Panc1 (cell line): ENCODE results near the gene NBPF11. TPM values are rescaled to one million over a fixed set of nuclear protein-coding genes. Genes with fewer than 3 reads are reported as not detected.
A peak's percentile ranks its signal among the peaks of the same experiment; 100 is the strongest.

Experiments
- ATAC-seq: fragments of 200-7000 bp; cut with Tn5 transposase; 2 replicates; pipeline ENCODE4 v1.9.1; 2020; ENCODE audit warnings: mild to moderate bottlenecking, moderate library complexity
- BruUV-seq: library from RNA; stranded (reverse); fragments of 400-500 nt; replicated peaks from 2 replicates; lab custom pipeline; 2021; lab: Mats Ljungman, UMichigan
- CTCF ChIA-PET: fragments of 300-600 bp; sonication (Branson Sonifier 250); formaldehyde crosslinking; loops from one replicate; lab custom pipeline; 2022; ENCODE audit warnings: antibody characterized with exemption; lab: Charles Lee
- POLR2A ChIA-PET: fragments of 300-600 bp; sonication (Branson Sonifier 250); formaldehyde crosslinking; loops from one replicate; lab custom pipeline; 2022; ENCODE audit warnings: antibody characterized with exemption; lab: Charles Lee
- DNase-seq: peaks from one replicate; pipeline ENCODE4 v3.0.0-alpha.2; 2010; ENCODE audit warnings: low read depth, low spot score
- H3K27ac ChIP-seq: 2 replicates; pipeline ENCODE4 v1.5.1; 2011; ENCODE audit warnings: mild to moderate bottlenecking, low read length, inconsistent platforms
- H3K27me3 ChIP-seq: fragments of 200-500 bp; sonication (Bioruptor generic); 2 replicates; pipeline ENCODE4 v1.6.0; 2014; ENCODE audit warnings: low read length, inconsistent platforms; ENCODE audit not compliant: control insufficient read depth, insufficient read depth
- H3K36me3 ChIP-seq: fragments of 200-500 bp; sonication (Bioruptor generic); 2 replicates; pipeline ENCODE4 v1.5.1; 2014; ENCODE audit warnings: inconsistent platforms, mild to moderate bottlenecking, low read length, moderate library complexity; ENCODE audit not compliant: control insufficient read depth, insufficient read depth
- H3K4me1 ChIP-seq: 2 replicates; pipeline ENCODE4 v1.5.1; 2011; ENCODE audit warnings: inconsistent platforms, mild to moderate bottlenecking, low read length, moderate library complexity; ENCODE audit not compliant: control insufficient read depth, insufficient read depth
- H3K4me3 ChIP-seq, 2 experiments: 2 replicates each; pipeline ENCODE4 v1.5.1; 2011 to 2012; ENCODE audit warnings: low read depth in 2 of 2, low read length in 2 of 2, mild to moderate bottlenecking in 2 of 2, inconsistent platforms in 1 of 2, moderate library complexity in 1 of 2
- H3K9me3 ChIP-seq: fragments of 200-500 bp; sonication (Bioruptor generic); 2 replicates; pipeline ENCODE4 v1.5.1; 2014; ENCODE audit warnings: low read depth, mild to moderate bottlenecking, inconsistent platforms, low read length, moderate library complexity; ENCODE audit not compliant: control insufficient read depth, insufficient read depth
- CTCF ChIP-seq: fragments of 450-650 bp; IDR thresholded peaks from 2 replicates; pipeline ENCODE4 v1.5.1; 2017; ENCODE audit warnings: mild to moderate bottlenecking
- POLR2AphosphoS5 ChIP-seq: IDR thresholded peaks from 2 replicates; pipeline ENCODE4 v1.6.1; 2012; ENCODE audit warnings: mild to moderate bottlenecking, low read depth, low read length, moderate library complexity
- SIN3A ChIP-seq: IDR thresholded peaks from 2 replicates; pipeline ENCODE4 v1.6.1; 2012; ENCODE audit warnings: low read depth, mild to moderate bottlenecking, low read length, moderate library complexity, borderline replicate concordance; ENCODE audit not compliant: insufficient read depth
- TCF7L2 ChIP-seq: IDR thresholded peaks from 2 replicates; pipeline ENCODE4 v1.6.1; 2011; ENCODE audit warnings: mild to moderate bottlenecking, low read depth, low read length, inconsistent platforms
- in situ Hi-C: cut with HindIII; loops from 2 replicates; pipeline ENCODE4 v1.10.0; 2016; ENCODE audit warnings: low sequenced_read_pairs, low pct_unique_long_range_greater_than_20kb
- intact Hi-C: fragments of 100-400 bp; cut with micrococcal nuclease; formaldehyde crosslinking; loops from one replicate; pipeline ENCODE4 v1.10.0; 2022; ENCODE audit not compliant: unreplicated experiment
- total RNA-seq: library from RNA; stranded (reverse); gene quantifications from one replicate; pipeline ENCODE4 v1.2.1, GENCODE V29; 2021; ENCODE audit not compliant: unreplicated experiment
- TF ChIP-seq, protein P1 (sequence below), 2 experiments: IDR thresholded peaks; 2 replicates each; pipeline ENCODE4 v1.6.1; 2011 to 2012; ENCODE audit warnings: low read depth in 2 of 2, control low read depth in 1 of 2, low read length in 1 of 2, mild to moderate bottlenecking in 1 of 2, moderate library complexity in 1 of 2; ENCODE audit not compliant: insufficient read depth in 1 of 2

The NBPF11 gene
- total RNA-seq, 1 experiment from 2014 or later, result 9.2 TPM

DNA sequence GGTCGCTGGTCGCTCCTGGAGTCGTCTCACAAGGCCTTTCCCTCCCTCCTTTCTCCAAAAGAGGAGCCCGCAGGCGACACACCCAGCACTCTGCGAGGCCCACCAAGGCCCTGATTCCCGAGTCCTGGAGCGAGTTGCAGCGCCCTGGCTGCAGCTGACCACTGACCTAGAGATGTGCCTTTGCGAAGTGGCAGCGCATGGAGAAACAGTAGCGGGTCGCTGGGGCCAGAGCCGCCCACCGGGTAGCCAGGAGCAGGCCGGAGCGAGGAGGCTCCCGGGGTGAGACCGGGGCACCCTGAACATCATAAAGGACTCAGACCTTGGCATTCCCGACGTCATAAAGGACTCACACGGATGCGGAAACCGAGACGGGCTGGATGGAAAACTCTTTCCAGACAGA is 10.3 kb upstream of the NBPF11 start:
- Histone ChIP-seq H3K36me3 (no peaks in the 10 kb centered on the region), H3K4me1 (no peaks in the 10 kb centered on the region), H3K27ac (no peak overlapping the region), H3K9me3 (no peaks in the 10 kb centered on the region), H3K27me3 (no peaks in the 10 kb centered on the region), H3K4me3 (no peak overlapping the region)
- ATAC-seq (no peak), DNase-seq (no peak)
- in situ Hi-C loops (no loop called here), intact Hi-C loops (no loop called here)
- TF ChIP-seq CTCF, result no peak
- TF ChIP-seq, protein P1, sequence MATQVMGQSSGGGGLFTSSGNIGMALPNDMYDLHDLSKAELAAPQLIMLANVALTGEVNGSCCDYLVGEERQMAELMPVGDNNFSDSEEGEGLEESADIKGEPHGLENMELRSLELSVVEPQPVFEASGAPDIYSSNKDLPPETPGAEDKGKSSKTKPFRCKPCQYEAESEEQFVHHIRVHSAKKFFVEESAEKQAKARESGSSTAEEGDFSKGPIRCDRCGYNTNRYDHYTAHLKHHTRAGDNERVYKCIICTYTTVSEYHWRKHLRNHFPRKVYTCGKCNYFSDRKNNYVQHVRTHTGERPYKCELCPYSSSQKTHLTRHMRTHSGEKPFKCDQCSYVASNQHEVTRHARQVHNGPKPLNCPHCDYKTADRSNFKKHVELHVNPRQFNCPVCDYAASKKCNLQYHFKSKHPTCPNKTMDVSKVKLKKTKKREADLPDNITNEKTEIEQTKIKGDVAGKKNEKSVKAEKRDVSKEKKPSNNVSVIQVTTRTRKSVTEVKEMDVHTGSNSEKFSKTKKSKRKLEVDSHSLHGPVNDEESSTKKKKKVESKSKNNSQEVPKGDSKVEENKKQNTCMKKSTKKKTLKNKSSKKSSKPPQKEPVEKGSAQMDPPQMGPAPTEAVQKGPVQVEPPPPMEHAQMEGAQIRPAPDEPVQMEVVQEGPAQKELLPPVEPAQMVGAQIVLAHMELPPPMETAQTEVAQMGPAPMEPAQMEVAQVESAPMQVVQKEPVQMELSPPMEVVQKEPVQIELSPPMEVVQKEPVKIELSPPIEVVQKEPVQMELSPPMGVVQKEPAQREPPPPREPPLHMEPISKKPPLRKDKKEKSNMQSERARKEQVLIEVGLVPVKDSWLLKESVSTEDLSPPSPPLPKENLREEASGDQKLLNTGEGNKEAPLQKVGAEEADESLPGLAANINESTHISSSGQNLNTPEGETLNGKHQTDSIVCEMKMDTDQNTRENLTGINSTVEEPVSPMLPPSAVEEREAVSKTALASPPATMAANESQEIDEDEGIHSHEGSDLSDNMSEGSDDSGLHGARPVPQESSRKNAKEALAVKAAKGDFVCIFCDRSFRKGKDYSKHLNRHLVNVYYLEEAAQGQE (IDR thresholded peaks at IDR 0.05; ENCODE audit: insufficient read depth in 1 of 2, low read depth in 2 of 2, low read length in 1 of 2), result no peak
- no peak for TF ChIP-seq POLR2AphosphoS5
- TF ChIP-seq TCF7L2, result no peak
- no peak for TF ChIP-seq SIN3A
- CTCF ChIA-PET, result no interaction called here
- POLR2A ChIA-PET, result no interaction called here
- BruUV-seq, result no TSS peak

GRCh38 chr1:148161053-148161901 is 9.2 kb upstream of the NBPF11 start:
- DNase-seq (no peak), ATAC-seq (peak; percentile 34; the same call in 1 of the 2 replicates)
- Histone ChIP-seq H3K27me3 (no peaks in the 10 kb centered on the region), H3K36me3 (no peaks in the 10 kb centered on the region), H3K9me3 (no peaks in the 10 kb centered on the region), H3K27ac (no peak overlapping the region), H3K4me1 (no peaks in the 10 kb centered on the region), H3K4me3 (no peak overlapping the region)
- in situ Hi-C loops, result no loop called here
- TF ChIP-seq SIN3A (no peak), CTCF (no peak), POLR2AphosphoS5 (no peak), TCF7L2 (no peak)
- TF ChIP-seq, protein P1 (IDR thresholded peaks at IDR 0.05; ENCODE audit: insufficient read depth in 1 of 2, low read depth in 2 of 2, low read length in 1 of 2), result no peak
- ChIA-PET CTCF (no interaction called here), POLR2A (no interaction called here)
- no TSS peak for BruUV-seq
- intact Hi-C loops, result no loop called here
